Cardiac muscle cell (in vitro differentiated cells and primary cell): ENCODE data around the gene ANKRD17. TPM values are rescaled to one million over a fixed set of nuclear protein-coding genes. Genes with fewer than 3 reads are reported as not detected.
A peak's percentile ranks its signal among the peaks of the same experiment; 100 is the strongest.

Experiments used
- DNase-seq, 2 donors: peaks; one replicate each; pipeline versions ENCODE4 v3.0.0 to v3.0.0-alpha.2; 2010 to 2017; ENCODE audit warnings: low read depth in 1 of 2, low spot score in 1 of 2
- H3K27ac ChIP-seq: fragments of 200-600 bp; sonication (generic); 2 replicates; pipeline ENCODE4 v1.5.1; 2016
- H3K27me3 ChIP-seq: fragments of 200-600 bp; sonication (generic); 2 replicates; pipeline ENCODE4 v1.6.0; 2016; ENCODE audit warnings: control low read depth
- H3K36me3 ChIP-seq: fragments of 200-600 bp; sonication (generic); 2 replicates; pipeline ENCODE4 v1.5.1; 2016; ENCODE audit warnings: control low read depth
- H3K4me1 ChIP-seq: fragments of 200-600 bp; sonication (generic); 2 replicates; pipeline ENCODE4 v1.8.1; 2017; ENCODE audit warnings: low read depth, mild to moderate bottlenecking, mixed run types
- H3K4me3 ChIP-seq: fragments of 200-600 bp; sonication (generic); 2 replicates; pipeline ENCODE4 v1.5.1; 2016; ENCODE audit warnings: mild to moderate bottlenecking
- H3K9me3 ChIP-seq: fragments of 200-600 bp; sonication (generic); 2 replicates; pipeline ENCODE4 v1.5.1; 2017; ENCODE audit warnings: low read depth, mild to moderate bottlenecking, control low read depth
- polyA plus RNA-seq: library from polyadenylated mRNA; unstranded; fragments of >200 nt; fragmentation: Nextera tagmentation; extraction: Ambion mirVana; gene quantifications from 2 replicates; pipeline ENCODE4 v1.2.1, GENCODE V29; 2016
- total RNA-seq: library from RNA; depleted of rRNA; stranded (reverse); fragments of >200 nt; gene quantifications from 2 replicates; pipeline ENCODE4 v1.2.3, GENCODE V29; 2016
- TF ChIP-seq, protein P1 (sequence below): IDR thresholded peaks from 2 replicates; pipeline ENCODE4 v1.5.1; 2012; ENCODE audit warnings: low read depth, mild to moderate bottlenecking, low read length

Gene ANKRD17
- total and polyA plus RNA-seq, 2 experiments from 2014 or later, result 38.9 to 60.1 TPM

- Histone ChIP-seq H3K4me1 (no peaks in the 10 kb centered on the region), H3K27ac (no peak overlapping the region), H3K4me3 (no peak overlapping the region), H3K36me3 (no peaks in the 10 kb centered on the region), H3K27me3 (no peaks in the 10 kb centered on the region), H3K9me3 (no peaks in the 10 kb centered on the region)
- DNase-seq, result no peak
- TF ChIP-seq, protein P1, sequence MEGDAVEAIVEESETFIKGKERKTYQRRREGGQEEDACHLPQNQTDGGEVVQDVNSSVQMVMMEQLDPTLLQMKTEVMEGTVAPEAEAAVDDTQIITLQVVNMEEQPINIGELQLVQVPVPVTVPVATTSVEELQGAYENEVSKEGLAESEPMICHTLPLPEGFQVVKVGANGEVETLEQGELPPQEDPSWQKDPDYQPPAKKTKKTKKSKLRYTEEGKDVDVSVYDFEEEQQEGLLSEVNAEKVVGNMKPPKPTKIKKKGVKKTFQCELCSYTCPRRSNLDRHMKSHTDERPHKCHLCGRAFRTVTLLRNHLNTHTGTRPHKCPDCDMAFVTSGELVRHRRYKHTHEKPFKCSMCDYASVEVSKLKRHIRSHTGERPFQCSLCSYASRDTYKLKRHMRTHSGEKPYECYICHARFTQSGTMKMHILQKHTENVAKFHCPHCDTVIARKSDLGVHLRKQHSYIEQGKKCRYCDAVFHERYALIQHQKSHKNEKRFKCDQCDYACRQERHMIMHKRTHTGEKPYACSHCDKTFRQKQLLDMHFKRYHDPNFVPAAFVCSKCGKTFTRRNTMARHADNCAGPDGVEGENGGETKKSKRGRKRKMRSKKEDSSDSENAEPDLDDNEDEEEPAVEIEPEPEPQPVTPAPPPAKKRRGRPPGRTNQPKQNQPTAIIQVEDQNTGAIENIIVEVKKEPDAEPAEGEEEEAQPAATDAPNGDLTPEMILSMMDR, result no peak
These were observed 22.8 kb upstream of the ANKRD17 start for GRCh38 chr4:73281396-73281795.

DNA sequence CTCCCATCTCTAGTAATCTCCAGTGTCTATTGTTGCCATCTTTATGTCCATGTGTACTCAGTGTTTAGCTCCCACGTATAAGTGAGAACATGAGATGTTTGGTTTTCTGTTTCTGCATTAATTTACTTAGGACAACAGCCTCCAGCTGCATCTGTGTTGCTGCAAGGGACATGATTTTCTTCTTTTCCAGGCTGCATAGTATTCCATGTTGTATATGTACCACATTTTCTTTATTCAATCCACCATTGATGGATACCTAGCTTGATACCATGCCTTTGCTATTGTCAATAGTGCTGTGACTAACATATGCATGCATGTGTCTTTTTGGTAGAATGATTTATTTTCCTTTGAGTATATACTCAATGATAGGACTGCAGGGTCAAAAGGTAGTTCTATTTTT is 18.6 kb upstream of the ANKRD17 start:
- Histone ChIP-seq H3K4me1 (no peaks in the 10 kb centered on the region), H3K9me3 (no peaks in the 10 kb centered on the region), H3K27me3 (no peaks in the 10 kb centered on the region), H3K27ac (no peak overlapping the region), H3K4me3 (no peak overlapping the region), H3K36me3 (no peaks in the 10 kb centered on the region)
- DNase-seq, result no peak
- TF ChIP-seq, protein P1, result no peak

DNA sequence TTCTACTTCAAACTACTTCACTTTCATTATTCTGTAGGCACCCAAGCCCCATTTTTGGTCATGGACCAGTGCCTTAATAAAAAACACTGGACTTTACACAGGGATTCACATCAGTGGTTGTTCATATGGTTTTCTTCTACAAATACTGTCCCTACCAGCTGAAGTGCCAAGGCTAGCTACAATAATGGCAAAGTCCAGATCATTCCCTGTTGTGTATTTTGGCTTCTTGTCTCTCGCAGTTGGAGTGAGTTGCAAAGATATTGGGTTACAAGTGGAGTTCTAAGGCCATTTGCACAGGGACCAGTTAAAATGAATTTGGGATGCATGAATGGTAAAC is 16.7 kb upstream of the ANKRD17 start:
- Histone ChIP-seq H3K4me1 (no peaks in the 10 kb centered on the region), H3K9me3 (no peaks in the 10 kb centered on the region), H3K27me3 (no peaks in the 10 kb centered on the region), H3K4me3 (no peak overlapping the region), H3K27ac (no peak overlapping the region), H3K36me3 (no peaks in the 10 kb centered on the region)
- TF ChIP-seq, protein P1, result no peak
- no peak for DNase-seq

- no peak overlapping the region for H3K4me3 ChIP-seq
- H3K27me3 ChIP-seq, result no peaks in the 10 kb centered on the region
- no peak overlapping the region for H3K27ac ChIP-seq
- H3K9me3 ChIP-seq, result no peaks in the 10 kb centered on the region
- H3K36me3 ChIP-seq, result no peaks in the 10 kb centered on the region
- H3K4me1 ChIP-seq, result no peaks in the 10 kb centered on the region
- DNase-seq, result peak in 1 of 2 donors; percentile 13
- TF ChIP-seq, protein P1, result no peak
These were observed 14.2 kb upstream of the ANKRD17 start for GRCh38 chr4:73272816-73273215.

GRCh38 chr4:73267050-73267449 is 8.5 kb upstream of the ANKRD17 start:
- Histone ChIP-seq H3K9me3 (no peaks in the 10 kb centered on the region), H3K27me3 (no peaks in the 10 kb centered on the region), H3K27ac (no peak overlapping the region), H3K36me3 (no peaks in the 10 kb centered on the region), H3K4me1 (no peaks in the 10 kb centered on the region), H3K4me3 (no peak overlapping the region)
- TF ChIP-seq, protein P1, result no peak
- DNase-seq, result no peak

GRCh38 chr4:73259571-73260090 is 1.0 kb upstream of the ANKRD17 start:
- Histone ChIP-seq H3K4me3 (peak overlapping the region; percentile 78), H3K9me3 (no peaks in the 10 kb centered on the region), H3K4me1 (peaks cover 13% of the 10 kb centered on the region), H3K27ac (peak overlapping the region; percentile 97), H3K27me3 (no peaks in the 10 kb centered on the region), H3K36me3 (no peaks in the 10 kb centered on the region)
- TF ChIP-seq, protein P1, result no peak
- peak in 1 of 2 donors; percentile 44 for DNase-seq
